Measurements from ENCODE around the gene CCDC91. TPM values are rescaled to one million over a fixed set of nuclear protein-coding genes. Genes with fewer than 3 reads are reported as not detected.

The CCDC91 gene
- total RNA-seq, 1 donor from 2014 or later: 23.5 TPM

GRCh38 chr12:28583701-28584261 is 393.5 kb downstream of the CCDC91 start:
- Histone ChIP-seq H3K4me3 (ENCODE audit: low read depth, low read length) (no peak overlapping the region), H3K36me3 (ENCODE audit: control insufficient read depth, insufficient read depth, low read length) (no peaks in the 10 kb centered on the region), H3K27me3 (ENCODE audit: control insufficient read depth, insufficient read depth, low read length) (no peaks in the 10 kb centered on the region)
- TF ChIP-seq CTCF (IDR thresholded peaks at IDR 0.05; ENCODE audit: insufficient read depth, low read length, poor library complexity, severe bottlenecking): peak; percentile 7
- no peak for DNase-seq (ENCODE audit: low read depth)

DNA sequence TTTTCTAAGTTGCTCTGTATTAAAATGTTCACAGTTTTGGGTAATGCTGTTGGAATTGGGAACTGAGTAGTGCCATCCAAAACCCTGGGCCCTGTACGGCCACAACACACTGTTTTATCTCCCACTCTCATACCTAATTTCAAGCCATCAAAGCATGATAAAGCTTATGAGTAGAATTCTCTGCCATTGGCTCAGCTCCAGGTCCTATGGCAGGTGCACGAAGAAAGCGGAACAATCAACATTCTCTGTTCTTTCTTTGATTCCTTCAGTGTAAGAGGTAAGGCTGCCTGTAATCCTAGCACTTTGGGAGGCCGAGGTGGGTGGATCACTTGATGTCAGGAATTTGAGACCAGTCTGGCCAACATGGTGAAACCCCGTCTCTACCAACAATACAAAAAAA is 394.9 kb downstream of the CCDC91 start:
- no peak for DNase-seq (ENCODE audit: low read depth)
- no peaks in the 10 kb centered on the region for H3K27me3 ChIP-seq (ENCODE audit: control insufficient read depth, insufficient read depth, low read length)
- no peak for TF ChIP-seq CTCF (IDR thresholded peaks at IDR 0.05; ENCODE audit: insufficient read depth, low read length, poor library complexity, severe bottlenecking)
- H3K36me3 ChIP-seq (ENCODE audit: control insufficient read depth, insufficient read depth, low read length): no peaks in the 10 kb centered on the region
- H3K4me3 ChIP-seq (ENCODE audit: low read depth, low read length): no peak overlapping the region

DNA sequence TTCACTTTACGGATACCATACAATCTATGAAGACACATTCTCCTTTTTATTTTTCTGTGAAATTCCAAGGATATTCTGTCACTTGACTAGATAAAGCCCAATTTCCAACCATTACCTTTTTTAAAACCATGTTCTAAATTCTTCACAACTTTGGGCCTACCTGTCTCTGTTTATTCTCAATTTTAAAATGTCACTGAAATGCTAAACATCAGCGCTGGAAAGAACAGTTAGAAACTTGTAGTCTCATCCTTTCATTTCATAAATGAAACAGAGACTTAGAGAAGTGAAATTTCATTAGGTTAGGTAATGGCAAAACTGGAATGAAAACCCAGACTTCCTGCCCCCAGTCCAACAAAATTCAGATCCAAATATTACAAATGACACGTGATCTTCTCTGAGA is 396.2 kb downstream of the CCDC91 start:
- no peaks in the 10 kb centered on the region for H3K36me3 ChIP-seq (ENCODE audit: control insufficient read depth, insufficient read depth, low read length)
- DNase-seq (ENCODE audit: low read depth): no peak
- no peak overlapping the region for H3K4me3 ChIP-seq (ENCODE audit: low read depth, low read length)
- no peak for TF ChIP-seq CTCF (IDR thresholded peaks at IDR 0.05; ENCODE audit: insufficient read depth, low read length, poor library complexity, severe bottlenecking)
- no peaks in the 10 kb centered on the region for H3K27me3 ChIP-seq (ENCODE audit: control insufficient read depth, insufficient read depth, low read length)

GRCh38 chr12:28591831-28592230 is 401.6 kb downstream of the CCDC91 start:
- no peak for TF ChIP-seq CTCF (IDR thresholded peaks at IDR 0.05; ENCODE audit: insufficient read depth, low read length, poor library complexity, severe bottlenecking)
- Histone ChIP-seq H3K27me3 (ENCODE audit: control insufficient read depth, insufficient read depth, low read length) (no peaks in the 10 kb centered on the region), H3K36me3 (ENCODE audit: control insufficient read depth, insufficient read depth, low read length) (no peaks in the 10 kb centered on the region), H3K4me3 (ENCODE audit: low read depth, low read length) (no peak overlapping the region)
- DNase-seq (ENCODE audit: low read depth): no peak

Other genes with a start within 250 kb of the CCDC91 start
- 2.1 and 2.7 TPM in 2 replicates for gene PTHLH, start 217.7 kb upstream of the CCDC91 start, total RNA-seq

Data from kidney epithelial cell (primary cell).